Thyroid gland (tissue), 4 donors: ENCODE measurements around the gene NTNG1. TPM values are rescaled to one million over a fixed set of nuclear protein-coding genes. Genes with fewer than 3 reads are reported as not detected.

Experiments used
- DNase-seq, 2 donors: peaks; one replicate each; pipeline ENCODE4 v3.0.0-alpha.2; 2019
- H3K27ac ChIP-seq, 3 donors: fragments of 200-600 bp; sonication (generic); 1 replicate in 2 of 3; 2 replicates in 1 of 3; pipeline ENCODE4 v1.5.1; 2016 to 2019; ENCODE audit warnings: mild to moderate bottlenecking in 1 of 3, moderate library complexity in 1 of 3
- H3K27me3 ChIP-seq: fragments of 200-600 bp; sonication (generic); one replicate; pipeline ENCODE4 v1.5.1; 2019
- H3K36me3 ChIP-seq, 2 donors: fragments of 200-600 bp; sonication (generic); one replicate each; pipeline ENCODE4 v1.5.1; 2016 to 2019
- H3K4me1 ChIP-seq, 2 donors: fragments of 200-600 bp; sonication (generic); one replicate each; pipeline ENCODE4 v1.5.1; 2017 to 2019
- H3K4me3 ChIP-seq, 3 donors: fragments of 200-600 bp; sonication (generic); replicated peaks in 1 of 3; 1 replicate in 2 of 3; 2 replicates in 1 of 3; pipeline ENCODE4 v1.5.1; 2016; ENCODE audit warnings: mild to moderate bottlenecking in 1 of 3
- H3K9me3 ChIP-seq: fragments of 200-600 bp; sonication (generic); one replicate; pipeline ENCODE4 v1.5.1; 2017
- POLR2A ChIP-seq, 2 donors: fragments of 450-650 bp; IDR thresholded peaks; one replicate each; pipeline ENCODE4 v1.6.1; 2017; ENCODE audit warnings: antibody characterized with exemption in 2 of 2, mild to moderate bottlenecking in 2 of 2, moderate library complexity in 1 of 2
- WGBS, 2 donors: methylation state at CpG; one replicate each; pipeline ENCODE4 v1.1.5; 2017; 5-methylcytosine and 5-hydroxymethylcytosine counted together
- intact Hi-C: fragments of 100-400 bp; cut with DNase I; formaldehyde crosslinking; loops from one replicate; pipeline ENCODE4 v1.15.1; 2023
- total RNA-seq, 4 donors: library from RNA; depleted of rRNA; stranded (reverse); fragments of >200 nt; gene quantifications; one replicate each; pipeline ENCODE4 v1.2.3, GENCODE V29; 2016
- TF ChIP-seq, protein P1 (sequence below), 6 experiments: fragments of 200-600 bp in 3 of 6; fragments of 450-650 bp in 3 of 6; sonication (generic) in 3 of 6; IDR thresholded peaks; one replicate each; pipeline ENCODE4 v1.5.1; 2016 to 2019; ENCODE audit warnings: antibody characterized with exemption in 6 of 6, mild to moderate bottlenecking in 2 of 6, inconsistent platforms in 1 of 6, moderate library complexity in 1 of 6

The NTNG1 gene
- total RNA-seq, 4 donors from 2014 or later = 0.33 to 0.56 (median 0.54) TPM; not detected in 1

DNA sequence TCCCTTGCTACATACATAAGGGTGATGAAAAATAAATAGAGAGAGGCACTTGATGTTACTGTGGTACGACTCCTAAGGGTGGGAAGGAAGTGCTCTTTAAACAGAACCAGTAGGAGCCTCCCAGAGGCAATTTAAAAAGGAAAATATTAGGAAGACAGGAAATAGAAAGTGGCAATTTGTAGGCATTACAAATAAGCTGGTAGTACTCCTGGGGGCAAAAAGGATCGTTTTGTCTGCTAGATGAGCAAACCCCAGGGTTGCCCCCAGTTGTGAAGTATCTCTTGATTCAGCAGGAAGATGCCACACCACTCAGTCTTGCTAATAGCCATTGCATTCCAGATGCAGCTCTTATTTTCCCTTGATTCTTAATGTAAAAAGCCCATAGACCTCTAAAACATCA lies 303.0 kb downstream of the NTNG1 start:
- Histone ChIP-seq H3K4me3 (no peak overlapping the region), H3K9me3 (no peaks in the 10 kb centered on the region), H3K36me3 (no peaks in the 10 kb centered on the region), H3K4me1 (no peaks in the 10 kb centered on the region), H3K27ac (no peak overlapping the region), H3K27me3 (no peaks in the 10 kb centered on the region)
- DNase-seq = no peak
- intact Hi-C loops = no loop called here
- WGBS, 2 donors = 44 to 51% methylated on average over 2 of the region's 2 CpGs
- TF ChIP-seq, protein P1, sequence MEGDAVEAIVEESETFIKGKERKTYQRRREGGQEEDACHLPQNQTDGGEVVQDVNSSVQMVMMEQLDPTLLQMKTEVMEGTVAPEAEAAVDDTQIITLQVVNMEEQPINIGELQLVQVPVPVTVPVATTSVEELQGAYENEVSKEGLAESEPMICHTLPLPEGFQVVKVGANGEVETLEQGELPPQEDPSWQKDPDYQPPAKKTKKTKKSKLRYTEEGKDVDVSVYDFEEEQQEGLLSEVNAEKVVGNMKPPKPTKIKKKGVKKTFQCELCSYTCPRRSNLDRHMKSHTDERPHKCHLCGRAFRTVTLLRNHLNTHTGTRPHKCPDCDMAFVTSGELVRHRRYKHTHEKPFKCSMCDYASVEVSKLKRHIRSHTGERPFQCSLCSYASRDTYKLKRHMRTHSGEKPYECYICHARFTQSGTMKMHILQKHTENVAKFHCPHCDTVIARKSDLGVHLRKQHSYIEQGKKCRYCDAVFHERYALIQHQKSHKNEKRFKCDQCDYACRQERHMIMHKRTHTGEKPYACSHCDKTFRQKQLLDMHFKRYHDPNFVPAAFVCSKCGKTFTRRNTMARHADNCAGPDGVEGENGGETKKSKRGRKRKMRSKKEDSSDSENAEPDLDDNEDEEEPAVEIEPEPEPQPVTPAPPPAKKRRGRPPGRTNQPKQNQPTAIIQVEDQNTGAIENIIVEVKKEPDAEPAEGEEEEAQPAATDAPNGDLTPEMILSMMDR (IDR thresholded peaks at IDR 0.05) = no peak
- no peak for TF ChIP-seq POLR2A (IDR thresholded peaks at IDR 0.05)

DNA sequence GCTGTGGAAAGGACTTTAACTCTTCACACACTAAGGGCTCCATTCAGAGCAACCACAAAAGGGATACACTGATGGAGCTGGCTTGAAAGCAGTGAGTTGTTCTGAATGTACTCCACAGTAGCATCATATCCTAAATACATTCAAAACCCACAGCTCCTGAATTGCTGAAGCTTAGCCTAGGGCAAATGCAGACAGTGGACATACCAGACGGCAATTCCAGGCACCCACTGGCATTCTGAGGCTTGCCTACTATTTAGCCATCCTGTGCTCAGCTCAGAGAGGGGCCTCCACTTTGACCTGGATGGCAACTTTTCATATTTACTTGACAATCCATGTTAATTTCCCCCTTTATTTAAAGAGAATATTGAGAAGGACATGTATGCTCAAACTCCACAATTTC lies 303.5 kb downstream of the NTNG1 start:
- WGBS, 2 donors = 73 to 86% methylated on average over 1 of the region's 1 CpG
- DNase-seq = no peak
- H3K9me3 ChIP-seq = no peaks in the 10 kb centered on the region
- intact Hi-C loops = no loop called here
- no peaks in the 10 kb centered on the region for H3K4me1 ChIP-seq
- no peaks in the 10 kb centered on the region for H3K27me3 ChIP-seq
- TF ChIP-seq, protein P1 (IDR thresholded peaks at IDR 0.05) = no peak
- TF ChIP-seq POLR2A (IDR thresholded peaks at IDR 0.05) = no peak
- H3K4me3 ChIP-seq = no peak overlapping the region
- no peak overlapping the region for H3K27ac ChIP-seq
- H3K36me3 ChIP-seq = no peaks in the 10 kb centered on the region

DNA sequence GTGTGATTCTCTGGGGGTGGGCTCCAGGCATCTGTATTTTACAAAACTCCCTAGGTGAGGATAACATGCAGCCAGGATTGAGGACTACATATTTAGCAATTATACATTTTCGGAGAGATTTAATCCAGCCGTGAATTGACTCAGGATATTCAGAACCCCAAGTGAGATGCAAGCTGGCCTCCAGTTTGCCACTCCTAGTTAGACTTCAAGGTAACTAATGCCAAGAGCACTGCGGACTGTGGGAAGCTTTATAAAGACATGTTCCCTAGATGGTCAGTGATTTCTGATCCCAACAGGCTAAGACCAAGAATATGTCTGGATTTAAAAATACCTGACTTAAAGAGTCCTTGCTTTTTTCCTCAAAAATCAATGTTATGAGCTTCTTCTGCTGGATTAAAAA lies 308.5 kb downstream of the NTNG1 start:
- DNase-seq = no peak
- WGBS, 2 donors = 79 to 80% methylated on average over 3 of the region's 3 CpGs
- H3K27me3 ChIP-seq = no peaks in the 10 kb centered on the region
- H3K9me3 ChIP-seq = no peaks in the 10 kb centered on the region
- no peak overlapping the region for H3K27ac ChIP-seq
- H3K4me1 ChIP-seq = no peaks in the 10 kb centered on the region
- H3K36me3 ChIP-seq = no peaks in the 10 kb centered on the region
- no peak overlapping the region for H3K4me3 ChIP-seq
- TF ChIP-seq, protein P1 (IDR thresholded peaks at IDR 0.05) = no peak
- TF ChIP-seq POLR2A (IDR thresholded peaks at IDR 0.05) = no peak
- intact Hi-C loops = no loop called here

DNA sequence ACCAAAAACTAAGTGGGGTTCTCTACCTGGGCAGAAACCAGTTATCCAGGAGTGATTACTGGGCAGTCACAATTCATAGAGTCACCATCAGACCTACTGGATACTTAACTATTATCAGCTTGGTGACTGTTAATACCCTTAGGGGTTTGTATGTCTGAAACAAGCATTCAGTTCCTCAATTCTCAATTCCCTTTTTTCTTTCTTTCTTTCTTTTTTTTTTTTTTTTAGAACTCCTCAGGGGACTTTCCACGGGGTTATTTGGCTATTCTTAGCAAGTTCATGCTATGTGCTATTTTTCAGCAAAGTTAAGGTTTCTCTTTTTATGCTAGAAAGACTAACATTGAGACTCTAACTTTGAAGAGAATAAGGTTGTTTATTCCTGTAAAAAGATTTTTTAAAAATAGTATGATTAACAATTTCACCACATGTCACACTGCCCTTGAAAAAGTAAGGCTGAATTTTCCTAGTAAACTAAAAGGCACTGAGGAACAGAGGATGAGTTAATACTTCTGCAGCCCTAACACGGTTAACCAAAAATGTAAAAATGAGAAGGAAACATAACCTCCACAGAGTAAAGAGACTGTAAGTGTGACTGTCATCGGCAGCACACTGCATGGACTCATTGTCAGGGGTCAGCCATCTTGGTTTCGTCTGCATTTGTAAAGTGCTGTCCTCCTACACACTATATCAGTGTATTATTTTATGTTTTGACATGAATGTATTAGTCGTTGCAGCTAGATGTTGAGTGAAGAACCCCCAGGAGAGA lies 310.2 kb downstream of the NTNG1 start:
- TF ChIP-seq, protein P1 (IDR thresholded peaks at IDR 0.05) = no peak
- TF ChIP-seq POLR2A (IDR thresholded peaks at IDR 0.05) = no peak
- Histone ChIP-seq H3K27ac (no peak overlapping the region), H3K4me1 (no peaks in the 10 kb centered on the region), H3K27me3 (no peaks in the 10 kb centered on the region), H3K36me3 (no peaks in the 10 kb centered on the region), H3K9me3 (no peaks in the 10 kb centered on the region), H3K4me3 (no peak overlapping the region)
- no peak for DNase-seq
- intact Hi-C loops = no loop called here
- WGBS, 2 donors = 70 to 72% methylated on average over 5 of the region's 5 CpGs

DNA sequence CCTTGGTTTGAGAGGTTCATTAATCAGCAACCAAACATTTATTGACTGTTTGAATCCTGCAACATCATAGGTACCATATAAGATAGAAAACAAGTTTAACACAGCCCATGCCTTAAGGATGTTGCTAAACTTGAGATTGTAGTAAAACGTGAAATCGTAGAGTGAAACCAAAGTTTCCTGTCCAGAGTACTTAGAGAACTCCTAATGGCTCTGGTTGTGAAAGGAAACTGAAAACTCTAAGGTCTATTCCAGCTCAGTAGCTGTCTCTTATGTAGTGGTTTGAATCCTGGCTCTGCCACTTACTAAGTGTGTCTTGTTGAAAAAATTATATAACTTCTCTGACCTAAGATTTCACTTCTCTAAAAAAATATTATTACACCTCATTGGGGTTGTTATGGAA lies 310.9 kb downstream of the NTNG1 start:
- no peak for DNase-seq
- no peak overlapping the region for H3K27ac ChIP-seq
- H3K4me3 ChIP-seq = no peak overlapping the region
- no peak for TF ChIP-seq POLR2A (IDR thresholded peaks at IDR 0.05)
- TF ChIP-seq, protein P1 (IDR thresholded peaks at IDR 0.05) = no peak
- intact Hi-C loops = no loop called here
- no peaks in the 10 kb centered on the region for H3K36me3 ChIP-seq
- H3K27me3 ChIP-seq = no peaks in the 10 kb centered on the region
- 71 to 74% methylated on average over 2 of the region's 2 CpGs for WGBS, 2 donors
- H3K4me1 ChIP-seq = no peaks in the 10 kb centered on the region
- H3K9me3 ChIP-seq = no peaks in the 10 kb centered on the region
